GM23338 (cell line): ENCODE results near the gene OR4K17. TPM values are rescaled to one million over a fixed set of nuclear protein-coding genes. Genes with fewer than 3 reads are reported as not detected.
"Not testable (repeated sequence)": the region's sequence is repeated elsewhere in the genome, so short reads cannot be mapped to it uniquely, and the experiment has no call there.

ENCODE experiments used
- ATAC-seq: fragments of 200-7000 bp; cut with Tn5 transposase; 3 replicates; pipeline ENCODE4 v1.9.1; 2020
- DNase-seq: peaks from one replicate; pipeline ENCODE4 v3.0.0-alpha.2; 2015; ENCODE audit warnings: low spot score
- H2AFZ ChIP-seq: fragments of 200-600 bp; sonication (generic); 2 replicates; pipeline ENCODE4 v1.8.0; 2016; ENCODE audit warnings: antibody characterized with exemption, mild to moderate bottlenecking, moderate library complexity
- H3F3A ChIP-seq: fragments of 200-600 bp; sonication (generic); replicated peaks from 2 replicates; pipeline ENCODE4 v1.8.0; 2017; ENCODE audit warnings: antibody characterized with exemption, mixed run types, low read depth
- H3K27ac ChIP-seq: fragments of 200-600 bp; sonication (generic); 2 replicates; pipeline ENCODE4 v1.6.1; 2016; ENCODE audit warnings: low read depth
- H3K27me3 ChIP-seq: fragments of 200-600 bp; sonication (generic); 2 replicates; pipeline ENCODE4 v1.8.0; 2016; ENCODE audit warnings: mild to moderate bottlenecking, mixed run types, moderate library complexity; ENCODE audit not compliant: insufficient read depth
- H3K36me3 ChIP-seq: fragments of 200-600 bp; sonication (generic); 2 replicates; pipeline ENCODE4 v1.8.0; 2016; ENCODE audit warnings: mild to moderate bottlenecking; ENCODE audit not compliant: insufficient read depth
- H3K4me1 ChIP-seq: fragments of 200-600 bp; sonication (generic); 2 replicates; pipeline ENCODE4 v1.8.0; 2016; ENCODE audit warnings: mild to moderate bottlenecking, moderate library complexity; ENCODE audit not compliant: insufficient read depth
- H3K4me2 ChIP-seq: fragments of 200-600 bp; sonication (generic); 2 replicates; pipeline ENCODE4 v1.7.1; 2017; ENCODE audit warnings: mixed run types
- H3K4me3 ChIP-seq: fragments of 200-600 bp; sonication (generic); 2 replicates; pipeline ENCODE4 v1.6.1; 2016; ENCODE audit warnings: mixed run types
- H3K79me2 ChIP-seq: fragments of 200-600 bp; sonication (generic); replicated peaks from 2 replicates; pipeline ENCODE4 v1.8.0; 2017; ENCODE audit warnings: mild to moderate bottlenecking; ENCODE audit not compliant: insufficient read depth
- H3K9me2 ChIP-seq: fragments of 200-600 bp; sonication (generic); 2 replicates; pipeline ENCODE4 v1.8.0; 2017; ENCODE audit not compliant: insufficient read depth
- H4K20me1 ChIP-seq: fragments of 200-600 bp; sonication (generic); replicated peaks from 2 replicates; pipeline ENCODE4 v1.8.0; 2017; ENCODE audit warnings: mild to moderate bottlenecking; ENCODE audit not compliant: insufficient read depth
- H3K27ac Mint-ChIP-seq: 2 replicates; pipeline ENCODE4 v1.8.0; 2020; ENCODE audit warnings: inconsistent platforms, mild to moderate bottlenecking, moderate library complexity, mixed read lengths
- H3K27me3 Mint-ChIP-seq: 3 replicates; pipeline ENCODE4 v1.8.0; 2022; ENCODE audit warnings: low read depth, mild to moderate bottlenecking, moderate library complexity, mixed read lengths, inconsistent platforms; ENCODE audit not compliant: insufficient read depth, poor library complexity
- H3K36me3 Mint-ChIP-seq: 3 replicates; pipeline ENCODE4 v1.8.0; 2021; ENCODE audit warnings: low read depth, mild to moderate bottlenecking, inconsistent platforms, moderate library complexity, mixed read lengths
- H3K4me1 Mint-ChIP-seq: 3 replicates; pipeline ENCODE4 v1.8.0; 2020; ENCODE audit warnings: mild to moderate bottlenecking, inconsistent platforms, mixed read lengths
- H3K4me3 Mint-ChIP-seq: 3 replicates; pipeline ENCODE4 v1.8.0; 2021; ENCODE audit warnings: moderate library complexity, mild to moderate bottlenecking, inconsistent platforms, mixed read lengths
- H3K9me3 Mint-ChIP-seq: 3 replicates; pipeline ENCODE4 v1.8.0; 2020; ENCODE audit warnings: moderate library complexity, mild to moderate bottlenecking, inconsistent platforms, mixed read lengths
- ETS1 ChIP-seq: IDR thresholded peaks from 2 replicates; pipeline ENCODE4 v1.6.1; 2016; ENCODE audit warnings: antibody characterized with exemption
- NANOG ChIP-seq: IDR thresholded peaks from 2 replicates; pipeline ENCODE4 v1.6.1; 2016; ENCODE audit warnings: antibody characterized with exemption, borderline replicate concordance
- STAT1 ChIP-seq: IDR thresholded peaks from one replicate; pipeline ENCODE4 v1.6.1; 2016; ENCODE audit warnings: antibody characterized with exemption; ENCODE audit not compliant: unreplicated experiment
- ZNF114 ChIP-seq: fragments of 250-450 bp; sonication (Bioruptor Pico); IDR thresholded peaks from 2 replicates; pipeline ENCODE4 v1.5.0; 2020; ENCODE audit warnings: mild to moderate bottlenecking, moderate library complexity
- ZNF331 ChIP-seq: fragments of 250-450 bp; sonication (Bioruptor Pico); IDR thresholded peaks from 2 replicates; pipeline ENCODE4 v1.5.0; 2020; ENCODE audit warnings: low read depth, mild to moderate bottlenecking, moderate library complexity
- ZNF462 ChIP-seq: fragments of 250-450 bp; sonication (Bioruptor Pico); IDR thresholded peaks from 2 replicates; pipeline ENCODE4 v1.5.0; 2020; ENCODE audit warnings: mild to moderate bottlenecking, moderate library complexity
- polyA plus RNA-seq: library from polyadenylated mRNA; unstranded; fragments of >200 nt; fragmentation: Nextera tagmentation; extraction: Ambion mirVana; gene quantifications from 2 replicates; pipeline ENCODE4 v1.2.1, GENCODE V29; 2016
- total RNA-seq: library from RNA; depleted of rRNA; stranded (reverse); fragments of >200 nt; shearing (Covaris generic); gene quantifications from 2 replicates; pipeline ENCODE4 v1.2.3, GENCODE V29; 2014

Gene OR4K17
- total and polyA plus RNA-seq, 2 experiments from 2014 or later: not detected

- H3K27me3 Mint-ChIP-seq: no peaks in the 10 kb centered on the region
- H3K27ac ChIP-seq: no peak overlapping the region
- H2AFZ ChIP-seq: no peak overlapping the region
- no peaks in the 10 kb centered on the region for H3F3A ChIP-seq
- ATAC-seq: no peak
- no peak for TF ChIP-seq ZNF462 (CRISPR knock-in tag)
- no peak for TF ChIP-seq NANOG
- TF ChIP-seq ETS1: no peak
- no peak for TF ChIP-seq STAT1
- TF ChIP-seq ZNF331 (CRISPR knock-in tag): no peak
- no peak for TF ChIP-seq ZNF114
- H3K9me3 Mint-ChIP-seq: peaks cover 76% of the 10 kb centered on the region
- no peaks in the 10 kb centered on the region for H3K27me3 ChIP-seq
- H3K4me2 ChIP-seq: no peak overlapping the region
- no peaks in the 10 kb centered on the region for H4K20me1 ChIP-seq
- no peaks in the 10 kb centered on the region for H3K4me1 ChIP-seq
- H3K36me3 Mint-ChIP-seq: peaks cover 11% of the 10 kb centered on the region
- H3K4me1 Mint-ChIP-seq: no peaks in the 10 kb centered on the region
- no peak overlapping the region for H3K4me3 ChIP-seq
- H3K4me3 Mint-ChIP-seq: no peak overlapping the region
- no peak for DNase-seq
- no peak overlapping the region for H3K27ac Mint-ChIP-seq
- H3K36me3 ChIP-seq: peaks cover 7% of the 10 kb centered on the region
- no peaks in the 10 kb centered on the region for H3K79me2 ChIP-seq
- H3K9me2 ChIP-seq: no peaks in the 10 kb centered on the region
Measured at GRCh38 chr14:20093442-20093841, 17.1 kb upstream of the OR4K17 start.

GRCh38 chr14:20098926-20099770 is 11.4 kb upstream of the OR4K17 start:
- Mint-ChIP-seq H3K9me3 (peaks cover 76% of the 10 kb centered on the region), H3K36me3 (peaks cover 12% of the 10 kb centered on the region)
- H3K27me3 ChIP-seq, H4K20me1 ChIP-seq, H3F3A ChIP-seq, H3K27ac ChIP-seq, H3K4me3 ChIP-seq, DNase-seq, H3K79me2 ChIP-seq, H3K9me2 ChIP-seq, H3K27me3 Mint-ChIP-seq, ATAC-seq, H3K4me2 ChIP-seq, H3K4me3 Mint-ChIP-seq, H3K27ac Mint-ChIP-seq, H3K4me1 ChIP-seq, H3K4me1 Mint-ChIP-seq, H2AFZ ChIP-seq, H3K36me3 ChIP-seq: not testable (repeated sequence)
